Germinal center (tissue), 1 donor: Measurements from ENCODE around the gene AATK.
A peak's percentile ranks its signal among the peaks of the same experiment; 100 is the strongest.
"Not testable (repeated sequence)": the region's sequence is repeated elsewhere in the genome, so short reads cannot be mapped to it uniquely, and the experiment has no call there.

Experiments
- DNase-seq: peaks from one replicate; pipeline ENCODE4 v3.0.0; 2012; ENCODE audit warnings: mixed read lengths, low spot score

AATK gene

DNA sequence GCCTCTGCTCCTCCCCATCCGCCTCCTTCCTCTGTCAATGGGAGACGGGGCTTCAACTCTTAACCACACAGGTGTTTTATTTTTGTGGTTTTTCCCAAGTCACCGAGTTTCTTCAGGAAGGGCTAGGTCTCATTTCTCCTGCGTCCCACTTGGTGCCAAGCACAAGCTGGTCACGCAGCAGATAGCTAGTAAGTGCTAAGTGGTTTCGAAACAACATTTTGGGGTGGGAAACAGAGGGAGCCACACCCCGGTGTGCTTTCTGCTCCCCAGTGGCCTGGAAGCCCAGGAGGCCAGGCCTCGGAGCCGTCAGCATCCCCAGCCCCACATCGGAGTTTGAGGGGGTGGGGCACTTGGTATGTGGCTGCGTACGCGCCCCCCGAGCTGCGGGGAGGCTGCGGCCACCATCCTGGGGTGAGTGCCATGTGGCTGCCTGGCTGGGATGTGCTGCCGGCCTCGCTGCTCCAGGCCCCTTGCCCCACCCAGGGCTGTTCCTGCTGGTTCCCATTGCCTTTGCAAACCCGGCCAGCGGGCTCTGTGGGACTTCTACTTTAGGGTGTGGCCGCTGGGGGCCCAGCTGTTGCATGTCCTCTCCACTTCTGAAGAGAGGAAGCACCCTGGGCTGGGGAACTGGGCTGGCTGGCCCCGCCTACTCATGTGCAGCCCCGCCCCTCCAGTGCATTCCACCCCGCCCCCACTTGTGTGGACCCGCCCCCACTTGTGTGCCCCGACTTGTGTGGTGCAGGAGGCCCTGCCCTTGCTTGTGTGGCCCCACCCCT is 75.5 kb downstream of the AATK start:
- DNase-seq, result peak; percentile 57

DNA sequence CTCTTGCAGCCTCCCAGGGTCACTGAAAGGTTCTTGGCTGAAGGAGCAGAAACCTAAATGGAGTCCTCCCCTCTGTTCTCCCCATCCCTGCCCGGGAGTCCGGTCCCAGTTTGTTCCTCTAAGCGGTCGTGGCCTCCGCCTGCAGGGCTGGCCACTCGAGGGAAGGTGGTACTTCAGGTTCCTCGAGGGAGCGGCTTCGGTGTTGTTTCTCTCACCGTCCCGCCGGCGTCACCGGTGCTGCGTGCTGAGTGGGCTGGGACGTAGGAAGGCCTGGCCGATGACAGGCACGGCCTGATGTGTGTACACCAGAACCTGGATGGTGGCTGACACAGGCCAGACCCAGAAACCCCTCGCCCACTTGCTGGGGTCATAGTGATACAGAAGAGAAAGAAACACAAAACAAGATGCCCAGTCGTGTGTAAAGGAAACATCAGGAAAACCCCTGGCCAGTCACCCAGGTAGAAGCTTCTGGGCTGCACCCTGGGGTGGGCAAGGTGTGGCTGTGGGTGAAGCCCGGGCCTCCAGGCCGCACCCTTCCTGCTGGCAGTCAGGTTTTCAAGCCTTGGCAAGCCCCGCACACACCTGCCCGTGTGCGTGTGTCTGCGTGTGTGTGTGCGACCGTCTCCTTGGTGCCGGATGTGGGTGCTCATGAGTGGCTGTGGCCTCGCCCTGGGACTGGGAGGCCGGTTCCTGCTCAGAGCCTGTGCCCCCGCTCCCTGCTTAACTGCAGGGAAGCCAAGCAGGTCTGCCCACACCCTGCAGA is 79.1 kb downstream of the AATK start:
- no peak for DNase-seq

DNA sequence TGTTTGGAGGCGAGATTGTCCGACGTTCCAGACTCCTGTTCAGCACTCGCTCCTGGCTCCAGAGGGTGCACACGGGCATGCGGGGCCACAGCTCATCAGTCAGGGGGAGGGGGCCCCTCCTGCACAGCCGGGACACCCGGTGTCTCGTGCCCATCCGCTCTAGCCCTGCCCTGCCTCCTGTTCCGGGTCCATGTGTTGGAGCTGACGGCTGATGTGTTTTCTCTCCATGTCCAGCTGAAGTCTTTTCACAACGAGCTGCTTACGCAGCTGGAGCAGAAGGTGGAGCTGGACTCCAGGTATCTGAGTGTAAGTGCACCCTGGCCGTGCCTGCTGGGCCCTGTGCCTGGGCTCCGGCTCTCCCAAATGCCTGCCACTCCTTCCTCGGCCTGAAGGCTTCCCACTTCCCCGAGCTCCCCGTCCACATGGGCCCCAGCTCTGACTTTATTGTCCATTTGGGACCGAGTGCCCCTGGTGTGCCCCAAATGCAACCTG is 80.6 kb downstream of the AATK start:
- DNase-seq, result no peak

DNA sequence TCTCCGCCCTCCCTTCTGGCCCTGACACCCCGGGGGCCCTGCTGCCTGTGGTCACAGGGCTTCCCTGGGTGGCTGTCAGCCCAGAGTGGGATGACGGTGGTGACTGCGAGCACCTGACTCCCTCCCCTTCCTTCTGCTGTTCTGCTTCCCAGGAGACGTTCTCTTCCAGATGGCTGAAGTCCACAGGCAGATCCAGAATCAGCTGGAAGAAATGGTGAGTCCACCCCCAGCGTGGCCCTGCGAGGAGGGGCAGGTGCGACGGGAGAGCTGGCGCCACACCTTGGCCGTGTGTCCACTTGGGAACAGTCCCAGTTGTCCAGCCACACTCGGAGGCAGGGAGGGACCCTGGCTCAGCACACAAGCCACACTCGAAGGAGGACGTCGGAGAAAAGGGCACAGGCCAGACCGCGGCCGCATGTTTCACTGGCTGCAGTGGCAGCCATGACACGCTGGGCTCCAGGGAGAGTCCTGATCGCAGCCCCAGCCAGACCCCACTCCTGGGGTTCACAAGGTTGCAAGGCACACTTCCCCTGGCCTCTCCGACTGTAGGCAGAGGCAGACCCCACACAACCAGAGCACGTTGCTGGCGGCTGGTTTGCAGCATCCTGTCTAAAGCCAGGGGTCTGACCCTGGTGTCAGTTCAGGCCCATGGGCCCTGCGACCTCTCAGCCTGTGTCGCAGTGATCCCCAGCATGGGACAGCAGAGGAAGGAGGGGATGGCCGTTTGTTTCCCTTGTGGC is 81.2 kb downstream of the AATK start:
- no peak for DNase-seq

DNA sequence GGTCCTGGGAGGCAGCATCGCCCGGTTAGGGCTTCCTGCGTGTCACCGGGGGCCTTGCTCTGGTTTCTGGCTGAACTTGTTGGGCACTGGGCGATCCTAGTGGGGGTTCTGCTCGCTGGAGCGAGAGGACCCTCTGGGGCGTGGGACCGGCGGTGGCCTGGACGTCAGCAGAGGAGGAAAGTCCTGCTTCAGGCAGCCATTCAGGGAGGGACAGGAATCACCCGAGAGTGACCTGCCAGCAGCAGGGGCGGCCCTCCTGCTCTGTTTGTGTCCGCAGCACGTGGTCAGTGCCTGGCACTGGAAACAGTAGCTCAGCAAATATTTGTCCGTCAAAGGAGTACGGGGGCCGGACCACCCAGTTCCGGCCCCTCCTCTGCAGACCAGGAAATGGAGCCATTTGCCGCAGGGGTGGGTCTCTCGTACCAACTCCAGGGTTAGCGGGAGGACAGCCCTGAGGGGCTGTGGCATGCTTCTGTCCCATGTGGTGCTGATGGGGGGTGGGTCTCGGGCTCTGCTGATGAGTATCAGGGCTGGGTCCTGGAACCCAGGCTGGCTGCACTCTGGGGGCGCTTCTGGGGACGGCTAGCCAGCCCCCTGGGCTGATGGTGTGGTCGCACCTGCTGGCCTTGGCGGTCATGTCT is 82.8 kb downstream of the AATK start:
- no peak for DNase-seq

DNA sequence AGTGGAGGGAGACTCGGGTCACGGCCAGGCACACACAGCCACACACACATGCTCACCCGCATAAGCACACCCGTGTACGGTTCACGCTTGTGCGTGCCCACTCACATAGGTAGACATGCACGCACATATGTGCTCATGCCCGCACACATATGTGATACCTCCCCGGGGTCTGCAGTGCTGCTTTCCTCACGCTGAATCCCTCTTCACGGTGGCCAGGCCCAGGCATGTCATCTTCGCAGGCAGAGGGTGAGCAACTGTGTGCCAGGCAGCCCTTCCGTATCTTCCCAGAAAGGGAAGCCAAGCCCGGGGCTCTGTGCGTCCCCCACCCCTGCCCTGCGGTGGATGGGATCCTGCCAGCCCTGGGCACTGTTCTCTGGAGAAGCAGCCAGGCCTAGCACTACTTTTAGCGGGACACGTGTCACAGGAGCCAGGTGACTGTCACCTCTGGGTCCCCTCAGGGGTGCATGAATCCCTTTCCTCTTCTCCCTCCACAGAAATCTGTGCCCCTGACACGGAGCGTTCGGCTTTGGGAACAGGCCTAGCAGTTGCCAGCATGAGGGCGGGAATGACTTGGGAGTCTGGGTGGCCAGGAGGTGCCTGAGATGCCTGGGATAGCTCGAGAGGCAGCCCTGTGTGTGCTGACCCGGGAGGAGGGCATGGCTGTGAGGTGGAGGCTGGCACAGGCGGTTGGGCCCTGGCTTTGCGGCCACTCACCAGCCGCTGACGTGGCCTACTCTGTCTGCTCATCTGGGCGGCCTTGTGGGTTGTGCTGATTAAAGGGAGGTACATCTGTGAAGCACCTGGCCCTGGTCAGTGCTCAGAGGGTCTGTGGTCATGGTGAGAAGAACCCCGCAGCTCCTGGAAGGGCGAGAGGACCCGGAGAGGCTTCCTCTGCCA is 83.6 kb downstream of the AATK start:
- DNase-seq, result no peak

DNA sequence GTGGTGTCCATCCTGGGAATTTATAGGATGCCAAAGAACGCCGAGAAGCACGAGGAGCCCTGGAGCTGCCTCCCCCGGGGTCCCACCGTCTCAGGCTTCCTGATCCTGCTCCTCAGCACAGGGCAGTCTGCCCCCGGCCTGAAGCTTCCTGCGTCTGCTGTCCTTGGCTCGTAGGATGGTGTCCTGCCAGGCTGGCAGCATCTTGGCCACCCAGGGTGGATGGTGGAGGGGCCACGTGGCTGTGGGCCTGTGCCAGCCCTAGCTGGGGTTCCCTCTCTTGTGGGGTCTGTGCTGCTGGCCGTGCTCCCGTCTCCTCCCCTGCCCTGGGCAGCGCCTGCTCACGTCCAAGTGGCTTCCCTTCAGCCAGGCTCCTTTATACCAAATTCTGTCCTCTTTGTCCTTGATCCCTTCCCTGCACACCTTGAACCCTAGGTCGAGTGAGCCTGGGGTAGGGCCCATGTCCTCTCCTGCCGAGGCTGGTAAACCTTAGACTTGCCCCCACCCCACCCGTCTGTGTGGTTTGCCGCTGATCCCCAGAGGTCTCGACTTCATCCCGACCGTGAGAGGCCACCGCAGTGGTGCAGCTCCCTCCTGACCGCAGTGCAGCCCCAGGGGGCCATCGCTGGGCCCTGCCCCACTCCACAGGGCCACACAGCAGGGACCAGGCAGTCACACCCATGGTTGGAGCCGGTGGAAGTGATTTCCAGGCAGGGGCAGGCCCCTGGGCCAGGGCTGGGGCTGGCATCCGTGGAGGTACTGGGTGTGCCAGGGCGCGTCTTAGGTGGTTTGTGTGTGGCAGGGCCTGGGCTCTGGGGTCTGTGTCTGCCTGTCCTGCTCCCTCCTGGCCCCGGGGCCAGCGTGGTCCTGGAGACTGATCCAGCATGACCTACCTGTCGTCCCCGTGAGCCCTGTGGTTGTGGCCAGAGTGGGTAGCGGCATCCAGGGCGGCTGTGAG is 84.5 kb downstream of the AATK start:
- no peak for DNase-seq

DNA sequence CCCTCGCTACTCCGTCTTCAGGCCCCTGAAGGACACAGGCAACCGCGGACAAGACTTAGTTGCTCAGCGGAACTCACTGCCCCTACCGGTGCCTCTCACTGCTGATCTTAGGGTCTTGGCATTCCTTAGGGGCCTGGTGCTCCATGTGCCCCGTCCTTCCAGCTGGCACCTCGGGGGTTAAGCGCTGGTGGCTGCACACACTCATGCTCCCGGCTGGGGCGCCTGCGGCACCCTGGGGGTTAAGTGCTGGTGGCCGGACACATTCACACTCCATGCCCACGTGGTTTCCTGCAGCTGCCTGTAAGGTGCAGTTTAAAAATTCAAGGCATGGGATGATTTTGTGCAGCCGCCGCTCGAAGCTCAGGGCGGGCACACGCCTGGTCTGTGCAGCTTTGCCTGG is 86.0 kb downstream of the AATK start:
- DNase-seq, result no peak

DNA sequence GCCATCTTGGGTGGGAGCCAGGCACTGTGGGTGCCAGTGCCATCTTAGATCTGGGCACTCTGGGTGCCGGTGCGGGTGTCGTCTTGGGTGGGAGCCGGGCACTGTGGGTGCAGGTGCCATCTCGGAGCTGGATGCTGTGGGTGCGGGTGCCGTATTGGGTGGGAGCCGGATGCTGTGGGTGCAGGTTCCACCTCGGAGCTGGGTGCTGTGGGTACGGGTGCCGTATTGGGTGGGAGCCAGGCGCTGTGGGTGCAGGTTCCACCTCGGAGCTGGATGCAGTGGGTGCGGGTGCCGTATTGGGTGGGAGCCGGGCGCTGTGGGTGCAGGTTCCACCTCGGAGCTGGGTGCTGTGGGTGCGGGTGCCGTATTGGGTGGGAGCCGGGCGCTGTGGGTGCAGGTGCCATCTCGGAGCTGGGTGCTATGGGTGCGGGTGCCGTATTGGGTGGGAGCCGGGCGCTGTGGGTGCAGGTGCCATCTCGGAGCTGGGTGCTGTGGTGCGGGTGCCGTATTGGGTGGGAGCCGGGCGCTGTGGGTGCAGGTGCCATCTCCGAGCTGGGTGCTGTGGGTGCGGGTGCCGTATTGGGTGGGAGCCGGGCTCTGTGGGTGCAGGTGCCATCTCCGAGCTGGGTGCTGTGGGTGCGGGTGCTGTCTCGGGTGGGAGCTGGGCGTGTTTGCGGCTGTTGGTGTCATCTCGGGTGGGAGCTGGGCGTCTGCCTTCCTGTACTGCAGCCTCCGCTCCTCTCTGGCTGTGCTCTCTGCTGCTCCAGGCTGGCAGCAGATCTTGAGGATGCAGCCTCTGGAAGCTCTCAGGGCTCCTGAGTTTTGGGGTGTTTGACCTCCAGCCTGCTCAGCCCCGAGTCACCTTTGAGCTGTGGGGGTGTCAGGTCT is 87.8 kb downstream of the AATK start:
- DNase-seq, result not testable (repeated sequence)

DNA sequence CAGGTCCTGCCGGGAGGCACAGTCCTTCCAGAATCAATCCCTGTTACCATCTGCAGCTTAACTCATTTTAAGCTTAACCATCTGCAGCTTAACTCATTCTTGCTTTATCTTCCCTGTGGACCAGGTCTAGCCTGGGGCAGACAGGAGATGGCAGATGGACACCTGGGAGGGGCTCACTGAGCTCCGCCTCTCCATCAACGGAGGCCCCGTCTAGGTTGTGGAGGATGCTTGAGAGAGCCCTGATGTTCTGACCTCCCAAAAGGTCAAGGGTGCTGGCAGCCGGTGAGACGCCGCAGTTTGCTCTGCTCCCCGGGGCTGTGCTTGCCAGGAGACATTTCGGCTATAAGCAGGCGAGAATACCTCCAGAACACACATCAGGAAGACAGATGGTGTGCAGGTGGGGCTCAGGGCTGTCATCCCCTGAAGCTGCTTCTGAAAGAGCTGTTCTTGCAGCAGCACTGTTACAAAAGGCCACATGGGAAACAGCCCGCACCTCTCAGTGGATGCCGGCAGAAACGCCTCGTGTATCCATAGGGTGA is 89.8 kb downstream of the AATK start:
- no peak for DNase-seq

DNA sequence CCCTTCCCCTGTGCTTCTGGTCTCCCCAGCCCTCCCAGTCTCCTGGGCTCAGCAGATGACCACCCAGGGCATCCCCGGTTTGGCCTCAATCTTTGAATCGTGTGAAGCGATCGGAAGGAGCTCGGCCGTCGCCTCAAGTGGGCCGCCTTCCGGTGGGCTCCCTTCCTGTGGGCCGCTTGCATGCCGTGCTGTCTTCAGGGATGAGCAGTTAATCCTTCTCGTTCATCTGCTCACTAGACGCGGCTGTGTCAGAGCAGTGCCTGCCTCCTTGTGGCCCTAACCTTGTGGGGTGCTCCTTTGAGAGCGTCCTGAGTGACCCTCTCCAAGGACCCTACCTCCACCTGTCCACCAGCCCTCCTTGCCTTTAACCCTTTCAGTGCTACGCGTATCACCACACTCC is 90.7 kb downstream of the AATK start:
- DNase-seq, result no peak

DNA sequence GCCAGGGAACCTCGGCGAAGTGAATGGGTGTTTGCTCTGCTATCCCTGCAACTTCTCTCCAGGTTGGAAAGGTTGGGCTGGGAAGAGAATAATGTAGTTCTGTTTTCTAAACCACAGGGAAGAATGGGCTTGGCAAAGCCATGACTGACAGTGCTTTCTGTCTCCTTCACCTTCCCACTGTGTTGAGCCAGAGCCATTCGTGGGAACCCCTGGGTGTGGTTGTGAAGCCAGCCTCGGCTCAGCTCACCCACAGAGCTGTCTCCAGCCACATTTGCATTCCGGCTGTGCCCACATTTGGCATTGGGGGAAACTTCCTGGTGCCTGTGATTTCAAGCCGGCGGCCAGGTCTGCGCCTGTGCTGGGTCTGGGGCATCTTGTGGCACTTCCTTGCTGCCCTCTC is 91.1 kb downstream of the AATK start:
- DNase-seq, result no peak

DNA sequence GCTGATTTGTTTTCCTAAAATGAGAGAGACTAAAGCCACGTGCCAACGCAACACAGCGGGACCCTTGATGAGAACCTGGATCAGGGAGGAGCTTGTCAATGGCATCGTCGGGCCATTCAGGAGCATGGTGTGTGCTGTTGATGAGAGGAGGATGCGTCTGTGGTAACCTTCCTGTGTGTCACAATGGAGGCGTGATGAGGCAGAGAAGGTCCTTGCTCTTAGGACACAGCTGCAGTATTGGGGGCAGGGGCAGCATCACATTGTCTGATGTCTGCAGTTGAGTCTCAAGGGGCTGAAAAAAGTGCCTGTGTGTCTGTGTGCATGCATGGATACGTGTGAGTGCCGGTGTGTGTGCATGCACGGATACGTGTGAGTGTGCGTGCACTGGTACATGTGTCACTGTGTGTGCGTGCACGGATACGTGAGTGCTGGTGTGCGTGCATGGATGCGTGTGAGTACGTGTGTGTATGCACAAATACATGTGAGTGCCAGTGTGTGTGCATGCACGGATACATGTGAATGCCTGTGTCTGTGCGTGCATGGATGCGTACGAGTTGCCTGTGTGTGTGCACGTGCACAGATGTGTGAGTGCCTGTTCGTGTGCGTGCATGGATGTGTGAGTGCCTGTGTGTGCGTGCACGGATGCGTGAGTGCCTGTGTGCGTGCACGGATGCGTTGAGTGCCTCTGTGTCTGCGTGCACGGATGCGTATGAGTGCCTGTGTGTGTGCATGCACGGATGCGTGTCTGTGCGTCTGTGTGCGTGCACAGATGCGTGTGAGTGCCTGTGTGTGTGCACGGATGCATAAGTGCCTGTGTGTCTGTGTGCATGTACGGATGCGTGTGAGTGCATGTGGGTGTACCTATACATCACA is 91.8 kb downstream of the AATK start:
- DNase-seq, result no peak

DNA sequence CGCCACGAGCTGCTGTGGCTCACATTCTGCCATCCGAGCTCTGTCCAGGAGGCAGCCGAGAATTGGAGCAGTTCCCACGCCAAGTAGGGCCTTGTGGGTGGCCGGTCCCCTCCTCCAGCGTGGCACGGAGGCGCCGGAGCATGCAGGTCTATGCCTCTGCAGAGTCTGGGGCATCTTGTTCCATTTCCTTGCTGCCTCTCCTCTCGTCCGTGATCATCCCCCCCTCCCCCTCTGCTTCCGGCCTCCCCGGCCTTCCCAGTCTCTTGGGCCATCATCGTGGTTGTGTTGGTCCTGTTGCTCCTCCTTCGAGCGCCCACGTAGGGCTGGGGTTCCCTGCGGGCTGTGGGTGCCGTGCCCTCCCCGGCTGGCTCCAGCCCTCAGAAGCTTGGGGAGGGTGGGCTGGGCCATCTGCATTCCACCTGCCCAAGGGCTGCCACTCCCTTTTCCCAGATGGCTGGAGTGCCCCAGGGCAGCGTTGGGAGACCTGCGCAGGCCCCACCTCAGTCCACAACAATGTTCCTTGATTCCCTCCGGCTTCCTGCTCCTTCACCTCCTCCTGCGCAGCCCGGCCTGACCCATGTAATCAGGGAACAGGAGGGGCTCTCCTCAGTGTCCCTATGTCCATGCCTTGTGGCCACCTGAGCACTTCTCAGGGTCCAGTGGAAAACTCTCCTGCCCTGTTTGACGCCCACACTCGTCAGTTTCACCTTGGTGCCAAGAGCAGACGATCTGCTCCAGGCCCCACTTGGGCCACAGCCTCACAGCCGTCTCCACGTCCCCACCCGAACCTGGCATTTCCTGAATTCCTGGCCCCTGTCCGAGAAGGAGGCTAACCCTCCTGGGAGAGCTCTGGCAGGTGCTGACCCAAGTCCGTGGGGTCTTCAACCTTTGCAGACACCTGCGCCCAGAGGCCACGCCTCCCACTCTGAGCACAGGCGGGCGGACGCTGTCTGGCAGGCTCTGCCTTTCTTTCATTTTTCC is 94.0 kb downstream of the AATK start:
- no peak for DNase-seq

DNA sequence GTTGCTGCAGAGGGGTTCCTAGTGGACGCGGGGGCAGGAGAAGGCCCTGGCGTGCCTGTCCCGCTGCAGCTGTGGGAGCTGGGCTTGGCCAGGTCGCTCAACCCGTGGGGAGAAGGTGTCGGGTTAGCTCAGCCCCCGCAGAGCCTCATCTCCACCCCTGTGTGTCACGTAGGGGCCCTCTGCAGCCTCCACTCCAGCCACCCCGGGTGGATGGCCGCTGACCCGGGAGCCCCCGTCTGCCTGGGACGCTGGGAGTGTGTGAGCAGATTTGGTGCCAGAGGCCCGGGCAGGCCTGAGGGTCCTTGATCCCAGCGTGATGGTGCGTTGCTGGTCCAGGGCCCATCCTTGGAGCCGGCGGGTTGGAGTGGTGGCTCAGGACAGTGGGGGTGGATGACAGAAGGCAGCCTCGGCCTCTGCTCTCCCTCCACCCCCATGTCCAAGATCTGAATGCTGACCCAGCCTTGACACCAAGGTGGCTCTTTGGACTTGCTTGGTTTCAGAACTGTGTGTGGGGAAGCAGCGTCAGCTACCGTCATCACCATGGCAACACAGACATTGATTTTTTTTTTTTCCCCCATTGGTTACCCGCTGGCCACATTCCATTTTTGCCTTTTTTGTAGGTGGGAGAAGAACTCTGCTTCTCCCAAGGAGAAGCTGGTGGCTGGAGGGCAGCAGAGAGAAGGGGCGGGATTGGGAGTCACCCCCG is 95.3 kb downstream of the AATK start:
- no peak for DNase-seq

DNA sequence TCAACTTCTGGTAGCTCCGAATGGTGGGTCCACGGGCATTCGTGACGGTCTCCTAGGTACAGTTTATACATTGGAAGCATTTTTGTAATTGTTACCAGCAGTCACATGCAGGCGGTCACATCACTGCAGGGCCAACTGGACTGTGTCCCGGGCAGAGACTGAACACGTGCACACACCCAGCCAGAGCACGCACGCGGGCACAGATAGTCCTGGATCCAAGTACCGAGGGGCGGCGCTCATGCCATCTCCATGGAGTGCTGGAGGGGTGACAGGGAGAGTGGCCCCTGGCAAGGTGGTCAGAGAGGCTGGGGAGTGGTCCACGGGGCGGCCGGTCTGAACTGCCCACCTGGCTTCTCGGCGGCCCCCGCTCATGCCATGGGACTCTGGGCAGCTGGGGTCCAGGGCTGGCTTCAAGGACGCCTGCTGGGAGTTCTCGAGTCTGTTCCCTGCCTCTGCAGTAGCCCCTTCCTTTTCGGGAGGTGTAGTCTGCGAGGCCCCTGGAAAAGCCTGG is 96.8 kb downstream of the AATK start:
- no peak for DNase-seq
